Measurements from ENCODE around the gene FXYD2.

The FXYD2 gene

DNA sequence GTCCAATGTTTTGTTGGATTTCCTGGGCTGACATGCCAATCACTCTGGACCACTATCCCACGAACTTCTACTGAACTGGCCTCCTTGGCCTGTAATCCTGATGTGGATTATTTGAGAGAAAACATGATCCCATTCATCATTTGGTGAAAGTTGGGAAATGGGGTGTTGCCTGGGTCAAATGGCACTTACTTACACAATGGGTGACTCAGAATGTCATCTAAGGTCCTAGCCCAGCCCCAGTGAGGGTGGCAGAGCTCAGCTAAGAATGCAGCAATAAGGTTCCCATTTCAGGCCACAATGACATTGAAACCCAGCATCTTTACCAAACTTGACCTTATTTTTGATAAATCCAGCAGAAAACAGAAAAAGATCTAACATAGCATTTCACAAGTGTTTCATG, 19.5 kb downstream of the FXYD2 start:
- no peak for DNase-seq (ENCODE audit: low read depth in 3 of 3, low spot score in 1 of 3)

DNA sequence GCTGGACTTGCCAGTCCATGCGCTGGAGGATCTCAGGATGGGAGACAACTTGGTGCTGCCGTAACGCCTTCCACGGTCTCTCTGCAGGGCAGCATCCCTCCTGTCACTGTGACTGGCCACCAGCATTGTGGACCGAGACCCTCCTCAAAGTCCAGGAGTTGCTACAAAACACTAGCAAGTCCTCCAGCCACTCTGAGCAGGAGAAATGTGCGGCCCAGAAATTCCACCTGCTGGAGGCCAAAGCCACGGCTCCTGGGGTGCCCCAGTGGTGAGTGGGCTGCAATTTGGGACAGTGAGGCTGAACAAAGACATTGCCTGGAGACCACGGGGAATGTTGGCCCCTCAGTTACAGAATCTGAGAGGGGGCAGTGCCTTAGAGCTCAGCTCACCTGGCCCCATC, 20.6 kb downstream of the FXYD2 start:
- DNase-seq (ENCODE audit: low read depth in 3 of 3, low spot score in 1 of 3), result no peak

DNA sequence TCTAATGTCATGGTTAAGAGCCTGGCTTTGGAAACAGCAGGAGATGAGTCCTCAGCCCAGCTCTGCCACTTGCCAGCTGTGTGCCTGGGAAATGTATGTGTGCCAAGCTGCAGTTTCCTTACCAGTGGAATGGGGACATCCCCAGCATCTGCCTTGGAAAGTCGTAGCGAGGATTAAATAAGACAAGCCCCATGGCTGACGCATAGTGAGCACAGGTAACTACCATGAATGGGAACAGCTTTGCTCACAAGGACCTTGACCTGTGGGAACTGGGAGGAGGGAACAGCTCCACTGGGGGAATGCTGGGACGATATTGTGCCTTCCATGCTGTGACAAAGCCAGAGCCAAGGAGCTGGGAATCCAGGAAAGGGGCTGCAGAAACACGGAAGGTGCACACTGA, 24.9 kb downstream of the FXYD2 start:
- DNase-seq (ENCODE audit: low read depth in 3 of 3, low spot score in 1 of 3), result no peak

- peak in 1 of 3 donors; percentile 39 for DNase-seq (ENCODE audit: low read depth in 3 of 3, low spot score in 1 of 3)
Observed at GRCh38 chr11:117796872-117797529, 27.5 kb downstream of the FXYD2 start, which contains the start of gene DSCAML1. DSCAML1 (minus strand) TSS chr11:117797216; CDS start chr11:117797079, 137 bp downstream.

DNA sequence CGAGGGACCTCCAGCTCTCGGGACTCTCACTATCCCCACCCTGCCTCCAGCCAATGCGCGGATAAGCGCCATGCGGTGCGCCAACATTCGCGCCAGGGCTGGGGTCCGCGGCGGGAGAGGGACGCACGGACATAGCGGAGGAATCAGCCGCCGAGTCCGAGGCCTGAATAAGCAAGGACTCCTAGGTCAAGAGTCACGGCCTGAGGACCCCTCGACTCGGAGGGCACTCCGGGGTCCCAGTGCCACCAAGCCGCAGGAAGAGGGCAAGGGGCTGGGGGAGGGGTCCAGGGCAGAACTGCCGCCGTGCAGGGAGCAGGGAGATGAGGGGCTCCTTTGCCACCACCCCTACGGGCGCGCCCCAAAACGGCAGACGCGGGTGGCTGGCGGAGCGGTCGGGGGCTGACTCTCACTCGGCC, 28.1 kb downstream of the FXYD2 start:
- no peak for DNase-seq (ENCODE audit: low read depth in 3 of 3, low spot score in 1 of 3)

- no peak for DNase-seq (ENCODE audit: low read depth in 3 of 3, low spot score in 1 of 3)
Observed at GRCh38 chr11:117795638-117796455, 28.7 kb downstream of the FXYD2 start.

- no peak for DNase-seq (ENCODE audit: low read depth in 3 of 3, low spot score in 1 of 3)
Observed at GRCh38 chr11:117794772-117795629, 29.5 kb downstream of the FXYD2 start.

DNA sequence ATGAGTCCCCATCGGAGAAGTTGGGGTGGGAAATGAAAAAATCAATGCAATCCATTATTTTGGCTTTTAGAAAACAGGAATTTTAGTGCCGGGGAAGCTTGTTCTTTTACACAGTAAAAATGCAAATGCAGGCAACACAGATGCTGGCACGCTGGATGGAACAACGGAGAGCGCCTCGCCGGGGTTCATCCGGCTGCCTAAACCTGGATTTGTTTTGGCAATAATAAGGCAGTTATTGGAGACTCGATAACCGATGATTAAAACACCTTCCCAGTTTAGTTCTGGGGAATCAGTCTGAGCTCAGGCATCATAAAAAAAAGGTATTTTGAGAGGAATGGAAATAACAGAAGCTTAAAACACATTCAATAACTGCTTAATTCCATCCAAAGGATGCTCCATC, 30.4 kb downstream of the FXYD2 start:
- no peak for DNase-seq (ENCODE audit: low read depth in 3 of 3, low spot score in 1 of 3)

- no peak for DNase-seq (ENCODE audit: low read depth in 3 of 3, low spot score in 1 of 3)
Observed at GRCh38 chr11:117793583-117793982, 31.0 kb downstream of the FXYD2 start.

GRCh38 chr11:117792992-117793391, 31.6 kb downstream of the FXYD2 start:
- no peak for DNase-seq (ENCODE audit: low read depth in 3 of 3, low spot score in 1 of 3)

DNA sequence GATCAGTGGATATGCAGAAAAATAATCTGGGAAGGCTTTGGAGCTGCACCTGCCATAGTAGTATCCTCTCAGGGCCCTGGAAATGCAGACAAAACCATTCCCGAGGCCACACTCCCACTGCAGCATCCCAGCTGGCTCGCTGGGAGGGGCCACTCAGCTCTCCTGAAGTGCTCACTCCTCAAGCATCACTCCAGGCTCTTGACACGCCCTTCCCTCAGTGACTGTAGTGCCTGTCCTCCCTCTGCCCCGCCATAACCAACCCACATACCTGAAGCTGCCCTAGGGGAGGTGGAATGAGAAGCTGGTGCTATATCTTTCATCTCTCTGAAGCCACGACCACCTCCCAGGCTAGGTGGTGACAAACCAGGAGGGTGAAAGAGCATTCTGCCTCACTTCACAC, 32.3 kb downstream of the FXYD2 start:
- no peak for DNase-seq (ENCODE audit: low read depth in 3 of 3, low spot score in 1 of 3)

GRCh38 chr11:117790279-117790678, 34.3 kb downstream of the FXYD2 start:
- DNase-seq (ENCODE audit: low read depth in 3 of 3, low spot score in 1 of 3), result no peak

DNA sequence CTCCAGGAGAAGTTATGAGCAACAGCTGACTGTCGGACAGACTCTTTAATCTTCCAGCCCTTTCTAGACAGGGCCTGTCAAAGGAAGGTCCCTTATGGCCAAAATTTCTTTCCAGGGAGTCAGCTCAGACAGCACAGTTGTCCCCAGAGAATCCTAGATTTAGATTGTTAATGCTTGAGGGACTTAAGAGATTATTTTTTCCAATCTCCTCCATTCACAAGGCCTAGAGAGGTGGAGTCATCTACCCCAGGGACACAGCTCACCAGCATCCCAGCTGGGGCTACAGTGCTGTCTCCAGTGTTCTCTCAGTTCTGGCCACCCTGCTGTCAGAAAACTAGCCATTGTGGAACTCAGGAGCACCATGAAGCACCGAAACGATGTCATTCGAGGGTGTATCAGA, 35.3 kb downstream of the FXYD2 start:
- DNase-seq (ENCODE audit: low read depth in 3 of 3, low spot score in 1 of 3), result no peak

DNA sequence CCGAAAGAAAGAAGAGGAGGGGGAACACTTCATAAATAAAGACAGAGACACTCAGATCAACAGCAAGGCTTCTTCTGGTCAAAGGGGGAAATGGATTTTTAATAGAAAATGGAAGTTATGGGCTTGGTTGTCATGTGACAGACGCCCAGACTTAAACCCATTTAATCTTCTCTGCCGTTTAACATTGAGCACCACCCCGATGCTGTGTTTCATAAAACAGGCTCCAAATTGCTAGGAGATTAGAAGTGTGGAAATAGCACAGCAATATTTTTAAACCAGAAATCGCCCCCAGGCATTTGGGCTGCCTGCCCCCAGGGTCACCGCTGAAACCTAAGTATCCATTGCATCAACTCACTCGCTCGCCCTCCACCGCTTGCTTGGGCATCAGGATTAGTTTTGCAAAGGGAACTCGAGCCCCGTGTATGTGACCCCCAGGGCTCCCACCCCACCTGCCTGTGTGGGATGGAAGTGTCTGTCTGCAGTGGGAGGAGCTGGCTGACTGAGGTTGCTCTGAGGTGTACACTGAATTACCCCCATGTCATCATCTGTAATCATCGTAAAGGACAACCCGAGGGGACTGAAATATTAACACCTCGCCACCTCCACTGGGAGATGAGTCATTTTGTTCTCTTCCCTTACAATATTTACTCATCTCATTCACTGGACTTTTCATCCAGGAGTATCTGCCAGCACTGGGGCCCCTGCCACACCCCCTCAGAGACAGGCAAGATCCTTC, 38.2 kb downstream of the FXYD2 start:
- no peak for DNase-seq (ENCODE audit: low read depth in 3 of 3, low spot score in 1 of 3)

DNA sequence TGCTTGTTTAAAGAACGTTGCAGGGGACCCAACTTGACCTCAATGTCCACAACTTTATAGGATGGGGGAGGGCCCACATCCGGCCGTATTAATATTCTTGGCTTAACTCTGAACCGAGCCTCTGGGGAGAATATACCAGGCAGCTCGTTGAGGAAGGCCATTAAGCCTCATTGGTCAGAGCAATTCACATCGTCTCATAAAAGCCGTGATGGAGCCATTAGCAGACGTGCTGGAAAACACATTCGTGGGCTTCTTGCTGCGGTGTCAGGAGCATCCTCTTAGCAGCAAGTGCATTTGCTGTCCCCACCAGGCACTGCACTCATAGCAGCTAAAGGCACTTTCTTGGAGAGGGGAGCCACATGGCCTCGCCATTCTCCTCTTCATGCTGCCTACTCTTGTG, 42.4 kb downstream of the FXYD2 start:
- DNase-seq (ENCODE audit: low read depth in 3 of 3, low spot score in 1 of 3), result no peak

GRCh38 chr11:117781627-117782026, 42.9 kb downstream of the FXYD2 start:
- DNase-seq (ENCODE audit: low read depth in 3 of 3, low spot score in 1 of 3), result no peak

DNA sequence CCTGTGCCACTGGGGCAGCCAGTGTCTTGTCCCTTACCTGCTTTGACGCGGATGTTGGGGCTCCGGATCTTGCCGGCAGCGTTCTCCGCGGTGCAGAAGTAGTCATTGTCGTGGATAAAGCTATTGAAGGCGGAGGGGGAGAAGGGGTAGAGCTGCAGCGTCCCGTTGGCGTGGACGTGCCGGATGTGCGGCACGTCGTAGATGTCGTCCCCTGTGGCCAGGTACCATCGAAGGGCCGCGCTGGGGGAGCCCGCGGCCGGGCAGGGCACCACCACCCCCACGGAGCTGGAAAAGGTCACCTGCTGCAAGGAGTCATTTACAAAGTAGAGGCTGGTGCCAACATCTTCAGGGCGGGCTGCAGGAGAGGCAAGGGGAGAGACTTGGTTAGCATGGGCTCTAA, 44.1 kb downstream of the FXYD2 start:
- no peak for DNase-seq (ENCODE audit: low read depth in 3 of 3, low spot score in 1 of 3)

DNA sequence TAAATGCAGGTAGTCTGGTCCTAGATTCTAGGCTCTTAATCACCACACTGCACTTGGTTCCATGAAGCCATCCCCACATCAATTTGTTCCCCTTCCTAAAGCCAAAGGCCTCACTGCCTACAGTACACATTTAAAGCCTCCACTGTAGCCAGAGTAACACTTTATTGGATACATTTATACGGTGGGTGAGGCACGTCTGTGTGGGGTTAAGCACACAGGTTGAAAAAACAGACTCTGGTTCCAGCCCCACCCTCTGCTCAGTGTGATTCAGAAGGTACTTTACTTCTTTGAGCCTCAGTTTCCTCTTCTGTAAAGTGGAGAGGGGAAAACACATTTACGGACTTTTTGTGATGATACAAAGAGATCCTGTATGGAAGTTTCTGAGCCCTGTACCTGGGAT, 50.0 kb downstream of the FXYD2 start:
- no peak for DNase-seq (ENCODE audit: low read depth in 3 of 3, low spot score in 1 of 3)

- DNase-seq (ENCODE audit: low read depth in 3 of 3, low spot score in 1 of 3), result no peak
Observed at GRCh38 chr11:117772360-117772759, 52.2 kb downstream of the FXYD2 start.

GRCh38 chr11:117771841-117772240, 52.7 kb downstream of the FXYD2 start:
- DNase-seq (ENCODE audit: low read depth in 3 of 3, low spot score in 1 of 3), result no peak

GRCh38 chr11:117771197-117771596, 53.3 kb downstream of the FXYD2 start:
- no peak for DNase-seq (ENCODE audit: low read depth in 3 of 3, low spot score in 1 of 3)

Measured in stimulated activated CD4-positive, alpha-beta T cell treated with anti-CD3 and anti-CD28 coated beads, TNF-alpha, amount 100 ng/mL, for 1 hour (primary cell).